ENCODE measurements around the gene MTUS2.

GRCh38 chr13:29143847-29144246 is 323.7 kb downstream of the MTUS2 start:
- TF ChIP-seq CTCF (IDR thresholded peaks at IDR 0.05) (no peak), EP300 (IDR thresholded peaks at IDR 0.05) (no peak), POLR2A (IDR thresholded peaks at IDR 0.05) (no peak)

All from suprapubic skin (tissue), 3 donors.